NOMO-1 treated with dmso at 0.1 percent for 144 hours (cell line): ENCODE data around the gene DOCK2.

Experiments
- DNase-seq: peaks from one replicate; lab custom pipeline; 2025; ENCODE audit not compliant: unreplicated experiment; lab: John Stamatoyannopoulos, UW

DOCK2 gene

GRCh38 chr5:170110403-170111087 is 473.5 kb downstream of the DOCK2 start:
- no peak for DNase-seq

GRCh38 chr5:170111088-170111785 is 474.2 kb downstream of the DOCK2 start:
- no peak for DNase-seq

GRCh38 chr5:170112876-170113521 is 475.9 kb downstream of the DOCK2 start:
- DNase-seq = no peak

- peak; percentile 47 for DNase-seq
Observed at GRCh38 chr5:170113522-170113900, 476.4 kb downstream of the DOCK2 start.

- no peak for DNase-seq
Observed at GRCh38 chr5:170114271-170114670, 477.2 kb downstream of the DOCK2 start.

- DNase-seq = no peak
Observed at GRCh38 chr5:170115925-170116324, 478.9 kb downstream of the DOCK2 start.

- no peak for DNase-seq
Observed at GRCh38 chr5:170117736-170118135, 480.7 kb downstream of the DOCK2 start.

- no peak for DNase-seq
Observed at GRCh38 chr5:170120576-170120975, 483.5 kb downstream of the DOCK2 start.

GRCh38 chr5:170121321-170121720 is 484.2 kb downstream of the DOCK2 start:
- no peak for DNase-seq

GRCh38 chr5:170126061-170126460 is 489.0 kb downstream of the DOCK2 start:
- no peak for DNase-seq

- DNase-seq = no peak
Observed at GRCh38 chr5:170126626-170127025, 489.6 kb downstream of the DOCK2 start.

GRCh38 chr5:170131235-170131634 is 494.2 kb downstream of the DOCK2 start:
- no peak for DNase-seq

- no peak for DNase-seq
Observed at GRCh38 chr5:170132269-170132975, 495.3 kb downstream of the DOCK2 start.
